Body of pancreas (tissue), 4 donors: ENCODE measurements around the gene DDX10. TPM values are rescaled to one million over a fixed set of nuclear protein-coding genes. Genes with fewer than 3 reads are reported as not detected.

Source experiments
- ATAC-seq: fragments of 150-250 bp; one replicate; pipeline ENCODE4 v1.9.1; 2016
- DNase-seq, 4 donors: peaks; one replicate each; pipeline ENCODE4 v3.0.0-alpha.2; 2019
- H3K27ac ChIP-seq, 4 donors: fragments of 200-600 bp; sonication (generic); 1 replicate in 3 of 4; 2 replicates in 1 of 4; pipeline versions ENCODE4 v1.5.1 to v1.6.1; 2016 to 2019; ENCODE audit warnings: mild to moderate bottlenecking in 1 of 4, mixed read lengths in 1 of 4, moderate library complexity in 1 of 4
- H3K27me3 ChIP-seq, 2 donors: fragments of 200-600 bp; sonication (generic); one replicate each; pipeline ENCODE4 v1.6.0; 2016; ENCODE audit warnings: mild to moderate bottlenecking in 1 of 2
- H3K36me3 ChIP-seq, 2 donors: fragments of 200-600 bp; sonication (generic); replicated peaks in 1 of 2; 2 replicates each; pipeline ENCODE4 v1.5.1; 2016; ENCODE audit warnings: low read depth in 2 of 2; ENCODE audit not compliant: insufficient read depth in 1 of 2
- H3K4me1 ChIP-seq: fragments of 200-600 bp; sonication (generic); one replicate; pipeline ENCODE4 v1.6.0; 2016
- H3K4me3 ChIP-seq, 2 donors: fragments of 200-600 bp; sonication (generic); 1 replicate in 1 of 2; 2 replicates in 1 of 2; pipeline ENCODE4 v1.5.1; 2016 to 2019
- H3K9me3 ChIP-seq, 3 donors: fragments of 200-600 bp; sonication (generic); 1 replicate in 2 of 3; 2 replicates in 1 of 3; pipeline ENCODE4 v1.5.1; 2016
- CTCF ChIP-seq, 7 experiments: fragments of 450-650 bp in 4 of 7; fragments of 200-600 bp in 3 of 7; sonication (generic) in 3 of 7; IDR thresholded peaks; one replicate each; pipeline ENCODE4 v1.5.1; 2016 to 2019; ENCODE audit warnings: antibody characterized with exemption in 7 of 7
- POLR2A ChIP-seq, 3 donors: fragments of 450-650 bp; IDR thresholded peaks; one replicate each; pipeline ENCODE4 v1.6.1; 2016; ENCODE audit warnings: antibody characterized with exemption in 3 of 3, mild to moderate bottlenecking in 2 of 3
- WGBS, 2 donors: methylation state at CpG; one replicate each; pipeline ENCODE4 v1.1.5; 2017; 5-methylcytosine and 5-hydroxymethylcytosine counted together
- intact Hi-C: fragments of 100-400 bp; cut with DNase I; formaldehyde crosslinking; loops from one replicate; pipeline ENCODE4 v1.15.1; 2023
- total RNA-seq, 2 donors: library from RNA; depleted of rRNA; stranded (reverse); fragments of >200 nt; gene quantifications; one replicate each; pipeline ENCODE4 v1.1.0, GENCODE V29; 2016

The DDX10 gene
- total RNA-seq, 2 donors from 2014 or later, result 11.7 to 18.5 TPM

- H3K27ac ChIP-seq, result no peak overlapping the region
- DNase-seq, result no peak
- 62 to 69% methylated on average over 2 of the region's 2 CpGs for WGBS, 2 donors
- no peaks in the 10 kb centered on the region for H3K36me3 ChIP-seq
- H3K4me3 ChIP-seq, result no peak overlapping the region
- no peak for ATAC-seq
- H3K9me3 ChIP-seq, result no peaks in the 10 kb centered on the region
- intact Hi-C loops, result no loop called here
- H3K27me3 ChIP-seq, result no peaks in the 10 kb centered on the region
- H3K4me1 ChIP-seq, result no peaks in the 10 kb centered on the region
- TF ChIP-seq POLR2A (IDR thresholded peaks at IDR 0.05), result no peak
- TF ChIP-seq CTCF (IDR thresholded peaks at IDR 0.05), result no peak
Measured at GRCh38 chr11:108931168-108931567, 266.3 kb downstream of the DDX10 start.

DNA sequence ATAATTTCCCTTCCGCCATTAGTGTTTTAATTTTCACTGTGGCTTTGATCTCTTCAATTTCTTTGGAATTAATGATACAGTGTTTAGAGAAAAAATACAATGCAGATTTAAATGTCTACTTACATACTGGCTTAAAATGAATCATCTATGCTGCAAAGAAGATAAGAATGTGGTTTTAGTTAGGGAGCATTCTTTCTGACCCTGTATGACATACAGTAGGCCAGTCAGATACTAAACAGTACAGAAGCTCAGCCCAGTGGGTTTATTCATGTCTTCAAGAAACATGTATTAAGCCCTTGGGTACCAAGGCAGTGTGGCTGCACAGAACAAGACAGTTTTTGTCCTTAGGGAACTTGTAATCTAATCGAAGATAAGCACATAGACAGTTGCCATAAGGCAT lies 268.8 kb downstream of the DDX10 start:
- TF ChIP-seq CTCF (IDR thresholded peaks at IDR 0.05), result no peak
- no peak for TF ChIP-seq POLR2A (IDR thresholded peaks at IDR 0.05)
- H3K4me1 ChIP-seq, result no peaks in the 10 kb centered on the region
- ATAC-seq, result no peak
- no peaks in the 10 kb centered on the region for H3K27me3 ChIP-seq
- 88 to 93% methylated on average over 2 of the region's 2 CpGs for WGBS, 2 donors
- H3K27ac ChIP-seq, result no peak overlapping the region
- no peak for DNase-seq
- H3K4me3 ChIP-seq, result no peak overlapping the region
- no peaks in the 10 kb centered on the region for H3K9me3 ChIP-seq
- no peaks in the 10 kb centered on the region for H3K36me3 ChIP-seq
- intact Hi-C loops, result no loop called here

GRCh38 chr11:108934289-108934688 lies 269.4 kb downstream of the DDX10 start:
- H3K9me3 ChIP-seq, result no peaks in the 10 kb centered on the region
- no peaks in the 10 kb centered on the region for H3K27me3 ChIP-seq
- H3K27ac ChIP-seq, result no peak overlapping the region
- ATAC-seq, result no peak
- no peak for DNase-seq
- intact Hi-C loops, result no loop called here
- no peaks in the 10 kb centered on the region for H3K36me3 ChIP-seq
- no peaks in the 10 kb centered on the region for H3K4me1 ChIP-seq
- TF ChIP-seq CTCF (IDR thresholded peaks at IDR 0.05) (no peak), POLR2A (IDR thresholded peaks at IDR 0.05) (no peak)
- no peak overlapping the region for H3K4me3 ChIP-seq

DNA sequence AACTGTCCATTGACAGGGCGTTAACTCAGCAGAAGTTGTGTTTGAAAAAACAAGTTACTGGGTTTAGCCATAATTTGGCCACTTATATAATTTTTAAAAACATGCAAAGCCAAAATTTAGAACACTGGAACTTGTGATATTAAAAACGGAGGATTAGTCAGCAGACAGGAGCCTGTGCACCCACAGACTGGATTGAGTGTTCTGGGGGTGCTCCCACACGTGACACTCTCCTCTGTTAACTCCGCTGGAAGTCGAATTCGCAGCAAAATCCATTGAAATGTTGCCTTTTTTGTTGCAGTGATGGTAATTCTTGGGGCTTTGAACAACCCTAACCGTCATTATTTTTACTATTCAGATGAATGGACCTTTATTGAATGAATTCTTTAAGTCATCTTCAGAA lies 269.8 kb downstream of the DDX10 start:
- no peaks in the 10 kb centered on the region for H3K4me1 ChIP-seq
- H3K27me3 ChIP-seq, result no peaks in the 10 kb centered on the region
- ATAC-seq (no peak), DNase-seq (no peak)
- TF ChIP-seq CTCF (IDR thresholded peaks at IDR 0.05), result no peak
- no peak for TF ChIP-seq POLR2A (IDR thresholded peaks at IDR 0.05)
- no peak overlapping the region for H3K4me3 ChIP-seq
- 93 to 94% methylated on average over 7 of the region's 7 CpGs for WGBS, 2 donors
- H3K9me3 ChIP-seq, result no peaks in the 10 kb centered on the region
- H3K36me3 ChIP-seq, result no peaks in the 10 kb centered on the region
- no peak overlapping the region for H3K27ac ChIP-seq
- intact Hi-C loops, result no loop called here

DNA sequence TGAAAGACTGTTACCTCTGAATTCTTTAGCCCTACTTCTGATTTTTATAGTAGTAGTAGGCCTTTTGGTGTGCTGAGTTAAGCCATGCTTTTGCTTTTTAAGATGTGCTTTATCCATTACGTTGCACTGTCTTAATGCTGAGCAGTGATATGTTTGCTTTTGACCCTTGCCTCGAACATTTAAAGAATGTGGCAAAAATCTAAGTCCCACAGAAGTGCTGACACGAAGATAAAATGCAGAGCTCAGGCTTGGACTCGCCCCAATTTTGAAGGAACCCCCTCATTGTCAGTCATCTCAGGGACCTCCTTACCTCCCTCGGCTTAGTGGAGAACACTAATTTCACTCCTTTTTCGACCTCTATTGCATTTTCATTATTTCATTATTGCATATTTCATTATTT lies 272.9 kb downstream of the DDX10 start:
- Histone ChIP-seq H3K4me1 (no peaks in the 10 kb centered on the region), H3K27ac (no peak overlapping the region), H3K4me3 (no peak overlapping the region), H3K27me3 (no peaks in the 10 kb centered on the region), H3K36me3 (peaks cover 0 to 7% of the 10 kb centered on the region in 2 donors), H3K9me3 (no peaks in the 10 kb centered on the region)
- intact Hi-C loops, result no loop called here
- ATAC-seq (no peak), DNase-seq (no peak)
- TF ChIP-seq CTCF (IDR thresholded peaks at IDR 0.05), result no peak
- no peak for TF ChIP-seq POLR2A (IDR thresholded peaks at IDR 0.05)
- WGBS, 2 donors, result 69 to 73% methylated on average over 6 of the region's 6 CpGs
